Frontal cortex (tissue), 4 donors: ENCODE measurements around the gene TENT4B. TPM values are rescaled to one million over a fixed set of nuclear protein-coding genes. Genes with fewer than 3 reads are reported as not detected.
A peak's percentile ranks its signal among the peaks of the same experiment; 100 is the strongest.
"Not testable (repeated sequence)": the region's sequence is repeated elsewhere in the genome, so short reads cannot be mapped to it uniquely, and the experiment has no call there.

Experiments
- DNase-seq, 2 donors: peaks; one replicate each; pipeline ENCODE4 v3.0.0; 2012; ENCODE audit warnings: low spot score in 2 of 2
- FAIRE-seq: peaks from 2 replicates; lab custom pipeline; 2012; peaks lifted over from hg19 to GRCh38; lab: Jason Lieb, UNC
- total RNA-seq: library from RNA; depleted of rRNA; stranded (reverse); fragments of >200 nt; gene quantifications from one replicate; pipeline ENCODE4 v1.2.3, GENCODE V29; 2014
- donor health status: control.
- donor health status: control.
- donor health status: control.

TENT4B gene
- total RNA-seq, 1 donor from 2014 or later = 27.7 TPM

- FAIRE-seq = no peak
- no peak for DNase-seq
Observed at GRCh38 chr16:50219402-50219975, 66.4 kb downstream of the TENT4B start.

- no peak for FAIRE-seq
- DNase-seq = no peak
Observed at GRCh38 chr16:50224286-50224685, 71.2 kb downstream of the TENT4B start.

DNA sequence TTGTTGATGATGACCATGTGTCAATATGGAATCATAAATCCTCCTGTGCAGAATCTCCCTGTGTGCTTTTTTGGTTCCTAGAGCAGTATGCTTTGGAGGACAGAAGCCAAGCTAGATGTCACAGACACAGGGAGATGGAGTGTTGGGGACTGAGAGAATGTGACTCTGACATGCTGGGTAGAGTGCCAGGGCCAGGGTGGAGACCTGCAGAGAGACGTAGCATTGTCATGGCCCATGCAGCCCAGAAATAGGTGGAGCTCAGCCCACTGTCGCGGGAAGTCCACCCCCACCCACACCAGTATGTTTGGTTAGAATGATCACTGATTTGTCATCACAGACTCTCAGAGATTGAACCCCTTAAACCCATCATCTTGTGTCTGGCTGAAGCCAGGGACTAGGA is 74.0 kb downstream of the TENT4B start:
- FAIRE-seq (no peak), DNase-seq (no peak)

GRCh38 chr16:50227665-50228064 is 74.6 kb downstream of the TENT4B start:
- DNase-seq = no peak
- no peak for FAIRE-seq

DNA sequence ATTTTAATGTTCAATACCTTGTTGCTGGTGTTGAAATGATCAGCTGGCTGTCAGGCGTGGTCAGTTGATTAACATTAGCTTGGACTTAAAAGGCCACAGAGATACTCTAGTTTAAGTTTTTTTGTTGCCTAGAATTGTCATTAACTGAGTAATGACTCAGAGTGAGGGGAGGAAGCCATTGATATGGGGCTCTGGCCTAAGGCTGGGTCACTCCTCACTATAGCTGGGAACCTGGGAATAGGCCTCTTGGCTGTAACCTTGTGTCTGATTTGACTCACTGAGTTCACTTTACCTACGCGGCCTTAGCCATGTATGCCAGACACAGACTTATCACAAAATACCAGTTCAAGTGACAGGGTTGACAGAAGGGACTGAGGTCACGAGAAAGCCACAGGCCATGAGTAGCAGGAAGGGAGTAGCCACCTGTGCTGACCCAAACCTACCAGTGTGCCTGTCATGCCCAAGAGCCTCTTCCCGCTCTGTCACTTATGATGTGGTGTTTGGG is 75.3 kb downstream of the TENT4B start:
- no peak for FAIRE-seq

GRCh38 chr16:50229149-50229726 is 76.1 kb downstream of the TENT4B start:
- FAIRE-seq = no peak

More for the DNA sequence above, 75.3 kb downstream of the TENT4B start:
- DNase-seq = no peak

DNA sequence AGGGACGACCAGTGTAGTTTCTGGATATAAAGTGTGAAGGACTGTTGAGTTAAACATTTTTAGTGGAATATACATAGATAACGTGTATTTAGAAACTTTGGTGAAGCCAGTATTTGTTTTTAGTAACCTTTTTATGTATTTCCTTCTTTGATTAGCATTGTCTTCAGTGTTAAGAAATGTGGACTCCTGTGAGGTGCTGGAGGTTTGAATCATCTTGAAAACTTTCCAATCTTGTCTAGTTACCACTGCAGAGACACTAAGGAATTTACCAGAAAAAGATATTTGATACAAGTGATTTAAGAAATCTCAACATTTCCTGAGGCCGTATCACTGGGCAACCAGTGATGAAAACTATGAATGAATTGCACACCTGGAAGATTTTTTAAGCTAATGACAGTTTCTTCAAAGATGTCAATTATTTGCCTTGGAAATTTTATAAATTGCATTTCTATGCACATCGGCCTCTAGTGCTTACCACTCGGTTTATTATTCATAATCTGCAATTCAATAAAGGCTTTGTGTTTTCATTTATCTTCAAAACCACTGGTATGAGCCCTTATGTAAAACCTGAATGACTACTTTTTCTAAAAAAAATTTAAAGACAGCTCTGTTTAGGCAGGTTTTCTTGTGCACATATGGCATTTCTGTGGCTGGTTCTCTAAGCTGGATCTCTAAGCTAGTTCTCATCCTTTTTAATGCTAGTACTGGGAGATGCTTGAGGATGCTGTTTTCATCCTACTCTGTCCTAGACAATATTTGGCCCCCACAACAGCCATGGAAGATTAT is 81.9 kb downstream of the TENT4B start:
- FAIRE-seq (no peak), DNase-seq (no peak)

More at GRCh38 chr16:50229149-50229726, 76.1 kb downstream of the TENT4B start:
- DNase-seq = no peak

- DNase-seq (no peak), FAIRE-seq (no peak)
Observed at GRCh38 chr16:50235581-50235980, 82.5 kb downstream of the TENT4B start.

- DNase-seq (no peak), FAIRE-seq (no peak)
Observed at GRCh38 chr16:50238314-50238713, 85.2 kb downstream of the TENT4B start.

DNA sequence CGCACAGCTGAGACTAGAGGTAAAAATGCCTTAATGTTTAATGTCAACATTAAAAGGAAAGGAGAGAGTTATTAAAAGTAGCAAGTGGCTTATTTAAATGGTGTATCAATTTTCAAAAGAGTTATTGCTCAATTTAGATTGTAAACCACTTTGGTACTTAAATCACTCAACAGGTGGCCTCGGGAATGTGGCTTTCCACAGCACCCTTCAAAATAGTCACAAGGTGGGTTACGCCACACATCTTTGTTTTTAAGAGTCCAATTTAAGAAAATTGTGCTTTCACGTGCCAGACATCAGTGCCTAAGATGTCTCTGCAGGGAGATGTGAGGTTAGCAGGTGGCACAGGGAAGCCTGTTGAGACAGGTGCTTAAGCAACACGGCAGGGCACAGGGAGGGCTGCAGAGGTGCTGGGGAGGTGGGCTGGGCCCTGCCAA is 85.8 kb downstream of the TENT4B start:
- FAIRE-seq = no peak
- no peak for DNase-seq

- not testable (repeated sequence) for DNase-seq, FAIRE-seq
Observed at GRCh38 chr16:50243024-50243423, 89.9 kb downstream of the TENT4B start.

DNA sequence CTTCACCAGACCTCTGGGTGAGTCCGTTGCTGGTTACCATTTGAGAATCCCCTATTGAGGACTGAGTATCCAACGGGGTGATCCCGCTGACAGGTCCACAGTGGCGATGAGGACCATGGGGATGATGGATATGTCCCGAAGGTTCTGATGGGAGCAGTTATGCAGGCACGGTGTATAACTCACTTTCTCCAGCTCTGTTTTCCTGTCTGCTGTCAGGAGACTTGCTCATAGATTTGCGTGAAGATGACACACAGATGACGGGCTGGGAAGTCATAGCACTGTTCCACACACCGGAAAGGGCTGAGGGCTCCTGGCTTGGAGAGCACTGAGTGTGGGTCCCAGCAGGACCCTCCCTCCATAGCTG is 91.0 kb downstream of the TENT4B start:
- DNase-seq = no peak

DNA sequence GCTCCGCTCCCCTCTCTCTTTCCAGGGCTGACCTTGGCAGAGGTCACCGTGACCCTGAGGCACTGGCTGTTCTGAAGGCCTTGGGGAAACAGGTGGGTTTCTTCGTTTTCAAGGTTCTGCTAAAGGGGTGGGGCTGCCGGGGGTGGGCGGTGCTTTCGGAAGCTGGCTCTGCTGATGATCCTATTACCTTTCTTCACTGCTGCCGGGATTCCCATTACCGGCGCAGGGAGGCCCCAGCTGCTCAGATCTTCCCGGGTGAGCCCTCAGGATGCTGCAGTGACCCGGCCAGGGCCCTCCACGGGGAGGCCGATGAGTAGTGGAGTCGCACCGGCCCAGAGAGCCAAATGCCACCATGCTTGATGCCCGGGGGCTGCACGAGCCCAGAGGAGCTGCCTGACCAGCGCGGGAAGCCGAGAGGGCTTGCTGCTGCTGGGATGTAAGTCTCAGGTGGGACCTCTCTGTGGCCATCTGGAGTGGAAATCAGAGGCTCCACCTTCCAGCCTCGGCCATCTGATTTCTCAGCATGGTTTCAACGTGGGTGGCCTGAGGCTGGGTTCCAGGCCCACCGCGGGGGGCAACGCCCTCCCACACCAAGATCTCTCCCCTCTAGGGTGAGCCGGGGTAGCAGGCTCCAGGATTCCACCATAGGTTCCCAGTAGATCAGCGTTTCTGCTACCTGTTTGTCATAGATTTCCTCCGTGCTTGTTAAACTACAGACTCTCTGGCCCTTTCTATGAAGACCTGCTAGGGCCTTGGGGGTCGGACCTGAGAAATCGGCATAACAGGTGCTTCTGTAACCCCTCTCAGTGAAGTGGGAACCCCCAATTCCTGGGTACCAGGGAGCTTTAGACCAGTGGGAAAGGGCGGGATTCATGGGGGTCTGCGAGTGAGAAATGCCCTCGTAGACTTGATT is 91.7 kb downstream of the TENT4B start:
- FAIRE-seq = no peak
- DNase-seq = no peak

More for the DNA sequence above, 91.0 kb downstream of the TENT4B start:
- no peak for FAIRE-seq

- DNase-seq = peak; percentile 86 to 88
- no peak for FAIRE-seq
Observed at GRCh38 chr16:50245417-50246298, 92.6 kb downstream of the TENT4B start.

DNA sequence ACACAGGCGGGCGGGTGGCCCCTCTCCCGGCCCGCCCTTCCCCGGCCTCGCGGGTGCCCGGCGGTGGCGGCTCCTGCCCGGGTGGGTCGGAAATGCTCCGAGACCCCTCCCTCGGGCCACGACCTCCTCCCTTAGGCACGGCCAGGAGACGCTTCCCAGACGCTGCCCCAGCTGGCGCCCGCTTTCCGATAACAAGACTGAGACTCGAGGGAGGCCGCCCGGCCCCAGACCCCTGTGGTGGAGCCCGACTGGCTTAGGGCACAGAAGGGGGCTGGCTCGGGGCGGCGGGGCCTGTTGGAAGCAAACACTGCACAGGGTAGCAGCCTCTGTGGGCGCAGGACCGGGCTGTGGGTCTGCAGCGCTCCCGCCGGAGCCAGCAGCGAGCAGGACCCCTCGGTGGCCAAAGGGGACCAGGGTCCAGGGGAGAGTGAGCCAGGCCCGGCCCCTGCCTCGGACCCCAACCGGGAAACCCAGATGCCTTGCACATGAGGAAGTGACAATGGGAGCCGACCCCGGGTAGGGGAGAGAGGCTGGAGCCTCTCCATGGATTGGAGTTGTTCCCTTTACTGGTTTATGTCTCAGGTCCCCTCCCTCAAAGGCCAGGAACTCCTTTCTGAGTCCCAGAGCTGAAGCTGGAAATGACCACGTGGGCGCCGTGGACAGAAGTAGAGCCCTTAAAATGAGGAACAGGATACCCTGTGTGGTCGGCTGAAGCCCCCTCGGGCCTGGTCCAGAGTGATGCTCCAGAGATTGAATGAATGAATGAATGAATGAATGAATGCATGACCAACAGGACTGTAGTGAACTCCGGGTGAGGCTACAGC is 93.4 kb downstream of the TENT4B start:
- FAIRE-seq = no peak
- no peak for DNase-seq

DNA sequence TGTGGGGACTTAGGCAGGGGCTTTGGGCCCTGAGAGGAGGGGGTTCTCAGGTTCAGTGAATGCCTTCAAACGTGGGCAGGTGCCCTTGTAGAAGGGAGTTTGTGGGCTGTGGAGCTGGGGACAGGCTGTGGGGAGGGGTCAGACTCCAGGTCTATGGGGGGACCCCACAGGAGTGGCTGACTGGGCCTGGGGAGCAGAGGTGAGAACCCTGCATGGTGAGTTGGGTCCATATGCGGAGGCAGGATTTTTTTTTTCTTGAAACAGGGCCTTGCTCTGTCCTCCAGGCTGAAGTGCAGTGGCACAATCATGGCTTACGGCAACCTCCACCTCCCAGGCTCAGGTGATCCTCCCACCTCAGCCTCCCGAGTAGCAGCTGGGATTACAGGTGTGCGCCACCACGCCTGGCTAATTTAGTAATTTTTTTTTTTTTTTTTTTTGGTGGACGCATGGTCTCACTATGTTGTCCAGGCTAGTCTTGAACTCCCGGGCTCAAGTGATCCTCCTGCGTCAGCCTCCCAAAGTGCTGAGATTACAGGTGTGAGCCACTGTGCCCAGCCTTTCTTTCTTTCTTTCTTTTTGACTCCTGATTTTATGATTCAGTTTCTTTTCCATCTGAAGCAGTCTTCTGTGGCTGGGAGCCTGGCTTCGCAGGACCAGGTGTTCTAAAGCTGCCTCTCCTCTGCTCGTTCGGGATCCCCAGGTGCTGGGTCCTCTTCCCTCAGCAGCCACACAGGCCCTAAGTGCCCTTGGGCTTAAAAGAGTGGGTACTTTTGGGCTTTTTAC is 94.2 kb downstream of the TENT4B start:
- FAIRE-seq (no peak), DNase-seq (no peak)

DNA sequence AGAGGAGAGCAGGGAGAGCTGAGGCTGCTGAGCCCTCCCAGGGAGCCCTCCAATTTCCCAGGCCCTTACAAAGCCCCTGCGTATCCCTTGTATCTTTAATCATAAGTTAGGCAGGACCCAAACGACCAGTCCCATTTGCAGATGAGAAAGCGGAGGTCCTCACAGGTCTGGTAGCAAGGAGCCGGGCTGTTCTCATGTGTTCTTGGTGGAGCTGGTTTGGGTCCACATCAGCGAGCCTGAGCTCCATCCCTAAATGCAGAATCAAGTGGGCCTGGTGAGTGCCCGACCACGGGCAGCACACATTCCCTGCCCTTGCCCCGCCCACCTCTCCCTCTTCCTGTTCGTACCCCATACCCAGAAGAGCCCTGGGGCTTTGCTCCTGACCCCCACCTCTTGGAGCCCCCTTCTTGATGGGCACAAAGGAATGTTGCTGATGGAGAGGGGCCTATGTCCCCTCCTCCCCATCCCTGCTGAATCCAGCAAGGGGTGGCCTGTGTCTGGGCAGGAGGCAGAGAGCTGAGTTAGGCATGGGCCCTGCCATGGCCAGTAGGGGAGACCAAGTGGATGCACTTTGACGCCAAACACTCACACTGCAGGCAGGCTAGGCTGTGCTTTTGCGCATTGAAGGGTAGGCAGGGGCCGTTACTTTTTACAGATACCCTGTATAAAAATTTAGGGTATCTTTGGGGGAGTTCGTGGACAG is 95.0 kb downstream of the TENT4B start:
- DNase-seq (no peak), FAIRE-seq (no peak)
